Natural killer cell (primary cell): ENCODE results near the gene BTK. TPM values are rescaled to one million over a fixed set of nuclear protein-coding genes. Genes with fewer than 3 reads are reported as not detected.

Experiments
- ATAC-seq, 3 donors: fragments of 150-1000 bp in 2 of 3; fragments of 200-7000 bp in 1 of 3; cut with Tn5 transposase; 1 replicate in 1 of 3; 2 replicates in 2 of 3; pipeline ENCODE4 v1.10.0; 2021; ENCODE audit warnings: mild to moderate bottlenecking in 2 of 3, moderate library complexity in 2 of 3
- DNase-seq, 2 donors: peaks; one replicate each; pipeline versions ENCODE4 v3.0.0 to v3.0.0-alpha.2; 2013 to 2021; ENCODE audit warnings: mixed read lengths in 1 of 2
- H3K27ac ChIP-seq: one replicate; pipeline ENCODE4 v1.5.1; 2013; ENCODE audit warnings: mild to moderate bottlenecking, low read length
- H3K27me3 ChIP-seq: one replicate; pipeline ENCODE4 v1.6.1; 2013; ENCODE audit warnings: low read length; ENCODE audit not compliant: control insufficient read depth, insufficient read depth
- H3K36me3 ChIP-seq: one replicate; pipeline ENCODE4 v1.6.1; 2013; ENCODE audit warnings: low read length; ENCODE audit not compliant: control insufficient read depth, insufficient read depth
- H3K4me1 ChIP-seq: one replicate; pipeline ENCODE4 v1.6.1; 2013; ENCODE audit warnings: low read length; ENCODE audit not compliant: control insufficient read depth, insufficient read depth
- H3K4me3 ChIP-seq: one replicate; pipeline ENCODE4 v1.5.1; 2013; ENCODE audit warnings: low read length
- H3K9me3 ChIP-seq: one replicate; pipeline ENCODE4 v1.6.1; 2013; ENCODE audit warnings: low read length; ENCODE audit not compliant: control insufficient read depth, insufficient read depth
- H3K27ac Mint-ChIP-seq, 2 donors: one replicate each; pipeline ENCODE4 v1.8.0; 2022; ENCODE audit warnings: mild to moderate bottlenecking in 2 of 2, mixed read lengths in 2 of 2, moderate library complexity in 1 of 2
- H3K27me3 Mint-ChIP-seq, 2 donors: one replicate each; pipeline ENCODE4 v1.8.0; 2022; ENCODE audit warnings: low read depth in 2 of 2, mixed read lengths in 2 of 2
- H3K36me3 Mint-ChIP-seq: one replicate; pipeline ENCODE4 v1.8.0; 2022; ENCODE audit warnings: mixed read lengths
- H3K4me1 Mint-ChIP-seq, 2 donors: one replicate each; pipeline ENCODE4 v1.8.0; 2022; ENCODE audit warnings: mixed read lengths in 2 of 2
- H3K4me3 Mint-ChIP-seq: one replicate; pipeline ENCODE4 v1.8.0; 2022; ENCODE audit warnings: mild to moderate bottlenecking, moderate library complexity, mixed read lengths
- H3K9me3 Mint-ChIP-seq, 2 donors: one replicate each; pipeline ENCODE4 v1.8.0; 2022; ENCODE audit warnings: mixed read lengths in 2 of 2
- CTCF ChIP-seq: fragments of 200-600 bp; IDR thresholded peaks from one replicate; pipeline ENCODE4 v1.8.0; 2022; ENCODE audit warnings: antibody characterized with exemption
- WGBS: methylation state at CpG from one replicate; pipeline ENCODE4 v1.1.7; 2013; ENCODE audit warnings: missing lambda C conversion rate; ENCODE audit not compliant: insufficient coverage; 5-methylcytosine and 5-hydroxymethylcytosine counted together
- intact Hi-C: fragments of 100-400 bp; cut with micrococcal nuclease; formaldehyde crosslinking; loops from one replicate; pipeline ENCODE4 v1.14.2; 2022
- total RNA-seq, 4 donors: library from RNA; stranded (reverse); fragments of 120-200 nt in 1 of 4; gene quantifications; one replicate each; pipeline versions ENCODE4 v1.2.3 to v1.2.4, GENCODE V29; 2013 to 2022

The BTK gene
- total RNA-seq, 3 donors from 2014 or later (not counting 1 experiment from before 2014, with no cell fraction given): 4.4 to 48.2 (median 9.0) TPM

GRCh38 chrX:101393530-101394305 is 7.7 kb upstream of the BTK start:
- Mint-ChIP-seq H3K4me3 (no peak overlapping the region), H3K9me3 (no peaks in the 10 kb centered on the region), H3K36me3 (no peaks in the 10 kb centered on the region), H3K27ac (peak overlapping the region; percentile 68 to 89), H3K27me3 (no peaks in the 10 kb centered on the region), H3K4me1 (peaks cover 8 to 14% of the 10 kb centered on the region in 2 donors)
- ATAC-seq (no peak), DNase-seq (no peak)
- H3K4me1 ChIP-seq: peaks cover 12% of the 10 kb centered on the region
- H3K9me3 ChIP-seq: no peaks in the 10 kb centered on the region
- no peak for TF ChIP-seq CTCF
- H3K27ac ChIP-seq: no peak overlapping the region
- no peak overlapping the region for H3K4me3 ChIP-seq
- peaks cover 10% of the 10 kb centered on the region for H3K36me3 ChIP-seq
- no peaks in the 10 kb centered on the region for H3K27me3 ChIP-seq
- 93% methylated on average over 6 of the region's 11 CpGs for WGBS
- intact Hi-C loops: no loop called here

GRCh38 chrX:101391831-101392230 is 5.8 kb upstream of the BTK start:
- WGBS: 64% methylated on average over 1 of the region's 6 CpGs
- TF ChIP-seq CTCF: no peak
- H3K27me3 Mint-ChIP-seq: no peaks in the 10 kb centered on the region
- Histone ChIP-seq H3K36me3 (peaks cover 10% of the 10 kb centered on the region), H3K4me3 (peak overlapping the region; percentile 74), H3K27me3 (no peaks in the 10 kb centered on the region), H3K27ac (peak overlapping the region; percentile 89), H3K9me3 (no peaks in the 10 kb centered on the region), H3K4me1 (peaks cover 12% of the 10 kb centered on the region)
- peak overlapping the region; percentile 87 to 89 for H3K27ac Mint-ChIP-seq
- no peaks in the 10 kb centered on the region for H3K9me3 Mint-ChIP-seq
- no peaks in the 10 kb centered on the region for H3K36me3 Mint-ChIP-seq
- H3K4me1 Mint-ChIP-seq: peaks cover 8 to 14% of the 10 kb centered on the region in 2 donors
- ATAC-seq: no peak
- H3K4me3 Mint-ChIP-seq: peak overlapping the region; percentile 91
- DNase-seq: no peak
- intact Hi-C loops: loop anchor here (2.0 kb wide), 2 partner anchors 15 to 43 kb away; partner anchors contain the start of genes GLA and TIMM8A

DNA sequence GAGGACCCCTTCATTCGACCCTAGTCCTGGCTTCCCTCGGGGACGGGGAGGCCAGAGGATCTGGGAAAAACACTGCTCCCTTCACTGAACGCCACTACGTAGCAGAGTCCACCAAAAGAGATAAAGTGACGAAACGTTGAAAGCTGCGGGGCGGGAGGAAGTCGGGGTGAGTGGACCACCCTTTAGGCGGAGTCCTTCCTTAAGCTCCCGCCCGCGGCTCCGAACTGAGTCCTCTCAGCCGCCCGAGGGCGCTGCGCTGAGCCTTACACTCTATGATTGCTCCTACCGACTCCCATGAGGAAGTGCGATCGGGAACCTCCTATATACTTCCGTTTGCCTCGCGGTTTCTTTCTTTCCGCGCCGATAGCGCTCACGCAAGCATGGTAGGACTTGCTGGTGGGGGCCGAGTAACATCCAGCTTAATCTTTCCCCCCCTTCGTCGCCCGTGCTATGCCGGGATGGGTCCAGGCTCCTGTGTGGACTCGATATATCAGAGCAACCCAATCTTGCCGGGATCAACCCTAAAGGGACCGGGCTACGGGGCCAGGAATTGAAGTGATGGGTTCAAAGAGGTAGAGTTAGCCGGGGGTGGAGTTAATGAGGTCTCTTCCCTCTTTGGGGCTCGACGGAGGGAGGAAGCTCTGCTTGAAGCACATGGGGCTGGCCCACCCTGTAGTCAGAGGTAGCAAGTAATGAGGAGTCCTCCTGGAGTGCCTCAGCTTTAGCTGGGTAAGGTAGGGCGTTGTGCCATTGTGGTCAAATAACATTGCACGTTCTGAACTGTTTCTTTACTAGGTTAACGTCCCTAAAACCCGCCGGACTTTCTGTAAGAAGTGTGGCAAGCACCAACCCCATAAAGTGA is 4.9 kb upstream of the BTK start, which contains the start of gene RPL36A:
Gene RPL36A (plus strand): TSS at position 348 of the 862 bp plus-strand sequence. CDS start 33 bp downstream, at position 381.
- peak within 1 kb of the TSS; percentile 89 for H3K27ac ChIP-seq
- peak within 1 kb of the TSS; percentile 91 for H3K4me3 Mint-ChIP-seq
- peaks cover 8 to 14% of the 10 kb centered on the region in 2 donors for H3K4me1 Mint-ChIP-seq
- ATAC-seq: peak; percentile 94 to 97 (median 96)
- H3K36me3 ChIP-seq: peaks cover 9% of the 10 kb centered on the region
- peak; percentile 60 to 90 for DNase-seq
- under 1% methylated on average over 42 of the region's 47 CpGs for WGBS
- H3K27me3 ChIP-seq: no peaks in the 10 kb centered on the region
- peak within 1 kb of the TSS; percentile 74 for H3K4me3 ChIP-seq
- no peaks in the 10 kb centered on the region for H3K9me3 ChIP-seq
- H3K27me3 Mint-ChIP-seq: no peaks in the 10 kb centered on the region
- intact Hi-C loops: loop anchor here (2.0 kb wide), 2 partner anchors 16 to 42 kb away; partner anchors contain the start of genes GLA and TIMM8A
- peaks cover 12% of the 10 kb centered on the region for H3K4me1 ChIP-seq
- no peaks in the 10 kb centered on the region for H3K36me3 Mint-ChIP-seq
- H3K9me3 Mint-ChIP-seq: no peaks in the 10 kb centered on the region
- peak; percentile 57 for TF ChIP-seq CTCF
- peak within 1 kb of the TSS; percentile 87 to 89 for H3K27ac Mint-ChIP-seq
